ENCODE measurements around the gene MCTP1. TPM values are rescaled to one million over a fixed set of nuclear protein-coding genes. Genes with fewer than 3 reads are reported as not detected.

Gene MCTP1
- polyA plus RNA-seq, 3 donors = 34.4 to 72.9 (median 55.5) TPM

DNA sequence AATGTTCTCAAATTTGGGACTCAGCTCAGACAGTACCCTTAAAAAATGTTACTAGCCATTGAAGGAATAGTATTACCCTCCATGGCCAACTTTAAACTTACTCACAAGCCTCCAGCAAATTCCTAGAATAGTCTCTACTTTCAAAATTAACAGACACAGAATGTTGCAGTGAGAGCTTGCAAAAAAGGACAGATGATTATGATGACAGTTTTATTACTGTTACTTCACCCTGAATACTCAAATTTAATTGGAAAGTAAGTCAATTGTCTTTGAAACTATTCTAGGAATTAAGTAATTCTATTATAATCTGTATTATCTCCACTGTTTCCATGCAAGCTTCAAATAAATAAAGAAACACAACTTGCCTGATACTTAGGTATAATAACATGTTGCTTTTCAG, 378.1 kb downstream of the MCTP1 start:
- peaks cover 38 to 44% of the 10 kb centered on the region in 2 donors for H3K36me3 Mint-ChIP-seq
- no peak for DNase-seq
- peaks cover 64 to 92% of the 10 kb centered on the region in 2 donors for H3K36me3 ChIP-seq (replicated peaks in 1 of 2; ENCODE audit: control insufficient read depth in 1 of 2, insufficient read depth in 2 of 2, low read length in 2 of 2)
- H3K4me3 ChIP-seq (replicated peaks in 1 of 3; ENCODE audit: low read depth in 2 of 3, low read length in 3 of 3) = no peak overlapping the region
- no peak overlapping the region for H2AFZ ChIP-seq (ENCODE audit: insufficient read depth, low read depth, low read length, poor library complexity, severe bottlenecking)
- TF ChIP-seq, protein P1, sequence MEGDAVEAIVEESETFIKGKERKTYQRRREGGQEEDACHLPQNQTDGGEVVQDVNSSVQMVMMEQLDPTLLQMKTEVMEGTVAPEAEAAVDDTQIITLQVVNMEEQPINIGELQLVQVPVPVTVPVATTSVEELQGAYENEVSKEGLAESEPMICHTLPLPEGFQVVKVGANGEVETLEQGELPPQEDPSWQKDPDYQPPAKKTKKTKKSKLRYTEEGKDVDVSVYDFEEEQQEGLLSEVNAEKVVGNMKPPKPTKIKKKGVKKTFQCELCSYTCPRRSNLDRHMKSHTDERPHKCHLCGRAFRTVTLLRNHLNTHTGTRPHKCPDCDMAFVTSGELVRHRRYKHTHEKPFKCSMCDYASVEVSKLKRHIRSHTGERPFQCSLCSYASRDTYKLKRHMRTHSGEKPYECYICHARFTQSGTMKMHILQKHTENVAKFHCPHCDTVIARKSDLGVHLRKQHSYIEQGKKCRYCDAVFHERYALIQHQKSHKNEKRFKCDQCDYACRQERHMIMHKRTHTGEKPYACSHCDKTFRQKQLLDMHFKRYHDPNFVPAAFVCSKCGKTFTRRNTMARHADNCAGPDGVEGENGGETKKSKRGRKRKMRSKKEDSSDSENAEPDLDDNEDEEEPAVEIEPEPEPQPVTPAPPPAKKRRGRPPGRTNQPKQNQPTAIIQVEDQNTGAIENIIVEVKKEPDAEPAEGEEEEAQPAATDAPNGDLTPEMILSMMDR (IDR thresholded peaks at IDR 0.05) = no peak
- H3K9ac ChIP-seq (ENCODE audit: insufficient read depth, low read length, poor library complexity, severe bottlenecking) = no peak overlapping the region
- no peaks in the 10 kb centered on the region for H3K9me3 ChIP-seq (replicated peaks in 1 of 2; ENCODE audit: control insufficient read depth in 1 of 2, insufficient read depth in 1 of 2, low read length in 2 of 2)
- H3K27ac ChIP-seq (ENCODE audit: low read depth in 1 of 2, low read length in 2 of 2) = no peak overlapping the region
- no peaks in the 10 kb centered on the region for H3K79me2 ChIP-seq (ENCODE audit: insufficient read depth, low read length)
- no peaks in the 10 kb centered on the region for H3K9me3 Mint-ChIP-seq
- no peak overlapping the region for H3K4me3 Mint-ChIP-seq
- no peaks in the 10 kb centered on the region for H3K27me3 ChIP-seq (ENCODE audit: control insufficient read depth in 2 of 2, insufficient read depth in 2 of 2, low read length in 2 of 2)
- H3K4me1 Mint-ChIP-seq = no peaks in the 10 kb centered on the region
- H3K4me2 ChIP-seq (replicated peaks; ENCODE audit: extremely low read depth, low read length, poor library complexity, severe bottlenecking) = no peak overlapping the region
- no peak overlapping the region for H3K27ac Mint-ChIP-seq
- no peaks in the 10 kb centered on the region for H4K20me1 ChIP-seq (ENCODE audit: insufficient read depth, low read length)
- H3K4me1 ChIP-seq (ENCODE audit: control insufficient read depth in 1 of 2, insufficient read depth in 2 of 2, low read length in 2 of 2) = no peaks in the 10 kb centered on the region
- no peaks in the 10 kb centered on the region for H3K27me3 Mint-ChIP-seq (ENCODE audit: low read depth in 3 of 3)
- intact Hi-C loops (cut with micrococcal nuclease) = no loop called here

DNA sequence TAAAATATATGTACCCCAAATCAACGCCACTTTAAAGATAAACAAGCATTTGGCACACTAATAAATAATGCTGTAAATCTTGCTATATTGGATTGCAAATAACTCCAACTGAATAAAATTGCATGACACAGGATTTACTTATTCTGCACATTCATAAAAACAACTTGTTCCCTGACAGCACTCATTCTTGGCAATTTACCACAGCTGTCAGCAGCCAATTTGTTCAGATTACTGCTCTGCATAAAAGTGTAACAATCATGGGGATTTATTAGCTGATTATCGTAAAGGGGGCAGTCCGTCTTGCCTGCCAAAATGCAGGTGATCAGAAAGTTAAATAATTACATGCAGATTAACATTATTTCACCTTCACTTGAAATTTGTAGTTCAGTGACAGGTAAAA, 381.2 kb downstream of the MCTP1 start:
- Histone ChIP-seq H3K27ac (ENCODE audit: low read depth in 1 of 2, low read length in 2 of 2) (no peak overlapping the region), H3K79me2 (ENCODE audit: insufficient read depth, low read length) (no peaks in the 10 kb centered on the region), H3K4me3 (replicated peaks in 1 of 3; ENCODE audit: low read depth in 2 of 3, low read length in 3 of 3) (no peak overlapping the region), H3K27me3 (ENCODE audit: control insufficient read depth in 2 of 2, insufficient read depth in 2 of 2, low read length in 2 of 2) (no peaks in the 10 kb centered on the region), H3K4me2 (replicated peaks; ENCODE audit: extremely low read depth, low read length, poor library complexity, severe bottlenecking) (no peak overlapping the region), H3K36me3 (replicated peaks in 1 of 2; ENCODE audit: control insufficient read depth in 1 of 2, insufficient read depth in 2 of 2, low read length in 2 of 2) (peaks cover 58 to 98% of the 10 kb centered on the region in 2 donors), H3K9ac (ENCODE audit: insufficient read depth, low read length, poor library complexity, severe bottlenecking) (no peak overlapping the region), H3K9me3 (replicated peaks in 1 of 2; ENCODE audit: control insufficient read depth in 1 of 2, insufficient read depth in 1 of 2, low read length in 2 of 2) (no peaks in the 10 kb centered on the region), H3K4me1 (ENCODE audit: control insufficient read depth in 1 of 2, insufficient read depth in 2 of 2, low read length in 2 of 2) (no peaks in the 10 kb centered on the region), H4K20me1 (ENCODE audit: insufficient read depth, low read length) (no peaks in the 10 kb centered on the region), H2AFZ (ENCODE audit: insufficient read depth, low read depth, low read length, poor library complexity, severe bottlenecking) (no peak overlapping the region)
- Mint-ChIP-seq H3K4me3 (no peak overlapping the region), H3K36me3 (peaks cover 40 to 43% of the 10 kb centered on the region in 2 donors), H3K4me1 (no peaks in the 10 kb centered on the region), H3K9me3 (peaks cover 0 to 2% (median 0%) of the 10 kb centered on the region in 7 donors), H3K27me3 (ENCODE audit: low read depth in 3 of 3) (no peaks in the 10 kb centered on the region), H3K27ac (no peak overlapping the region)
- no peak for DNase-seq
- TF ChIP-seq, protein P1 (IDR thresholded peaks at IDR 0.05) = no peak
- WGBS (ENCODE audit: insufficient coverage) = no CpG with 5 or more reads among the region's 3 CpGs
- intact Hi-C loops (cut with micrococcal nuclease) = no loop called here
